NB4 (cell line): ENCODE results near the gene KIAA1217.

Source experiments
- DNase-seq: peaks from one replicate; pipeline ENCODE4 v3.0.0; 2010; ENCODE audit warnings: low read depth
- H3K4me3 ChIP-seq: one replicate; pipeline ENCODE4 v1.5.1; 2011; ENCODE audit warnings: mild to moderate bottlenecking, low read depth, low read length, moderate library complexity
- MYC ChIP-seq: IDR thresholded peaks from 2 replicates; pipeline ENCODE4 v1.6.1; 2011; ENCODE audit warnings: low read depth, low read length
- POLR2A ChIP-seq: IDR thresholded peaks from 2 replicates; pipeline ENCODE4 v1.6.1; 2011; ENCODE audit warnings: mild to moderate bottlenecking; ENCODE audit not compliant: insufficient read length; ENCODE audit errors: extremely low read depth
- TF ChIP-seq, protein P1 (sequence below): IDR thresholded peaks from one replicate; pipeline ENCODE4 v1.5.1; 2012; ENCODE audit warnings: low read depth, low read length
- TF ChIP-seq, protein P2 (sequence below): IDR thresholded peaks from 2 replicates; pipeline ENCODE4 v1.6.1; 2011; ENCODE audit warnings: low read depth, low read length

Gene KIAA1217

DNA sequence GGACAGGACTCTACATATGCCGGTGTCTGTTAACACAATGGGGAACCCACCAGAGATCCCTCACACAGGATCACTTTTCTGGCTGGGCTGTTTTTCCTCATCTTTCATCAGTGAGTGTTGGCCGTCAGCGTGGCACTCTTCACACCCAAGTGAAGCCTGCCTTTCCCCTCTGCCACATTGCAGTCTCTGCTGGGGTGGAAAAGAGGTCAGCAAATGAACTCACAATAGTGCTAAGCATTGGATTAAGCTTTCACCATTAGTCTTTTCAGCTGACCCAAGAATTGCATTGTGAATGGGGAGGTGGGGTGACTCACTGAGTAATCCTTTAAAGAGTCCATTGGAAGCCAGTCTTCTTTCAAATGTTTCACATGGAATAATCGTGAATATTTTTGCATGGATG is 143.0 kb downstream of the KIAA1217 start:
- no peak overlapping the region for H3K4me3 ChIP-seq
- no peak for TF ChIP-seq POLR2A
- TF ChIP-seq, protein P1, sequence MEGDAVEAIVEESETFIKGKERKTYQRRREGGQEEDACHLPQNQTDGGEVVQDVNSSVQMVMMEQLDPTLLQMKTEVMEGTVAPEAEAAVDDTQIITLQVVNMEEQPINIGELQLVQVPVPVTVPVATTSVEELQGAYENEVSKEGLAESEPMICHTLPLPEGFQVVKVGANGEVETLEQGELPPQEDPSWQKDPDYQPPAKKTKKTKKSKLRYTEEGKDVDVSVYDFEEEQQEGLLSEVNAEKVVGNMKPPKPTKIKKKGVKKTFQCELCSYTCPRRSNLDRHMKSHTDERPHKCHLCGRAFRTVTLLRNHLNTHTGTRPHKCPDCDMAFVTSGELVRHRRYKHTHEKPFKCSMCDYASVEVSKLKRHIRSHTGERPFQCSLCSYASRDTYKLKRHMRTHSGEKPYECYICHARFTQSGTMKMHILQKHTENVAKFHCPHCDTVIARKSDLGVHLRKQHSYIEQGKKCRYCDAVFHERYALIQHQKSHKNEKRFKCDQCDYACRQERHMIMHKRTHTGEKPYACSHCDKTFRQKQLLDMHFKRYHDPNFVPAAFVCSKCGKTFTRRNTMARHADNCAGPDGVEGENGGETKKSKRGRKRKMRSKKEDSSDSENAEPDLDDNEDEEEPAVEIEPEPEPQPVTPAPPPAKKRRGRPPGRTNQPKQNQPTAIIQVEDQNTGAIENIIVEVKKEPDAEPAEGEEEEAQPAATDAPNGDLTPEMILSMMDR = no peak
- no peak for TF ChIP-seq MYC
- TF ChIP-seq, protein P2, sequence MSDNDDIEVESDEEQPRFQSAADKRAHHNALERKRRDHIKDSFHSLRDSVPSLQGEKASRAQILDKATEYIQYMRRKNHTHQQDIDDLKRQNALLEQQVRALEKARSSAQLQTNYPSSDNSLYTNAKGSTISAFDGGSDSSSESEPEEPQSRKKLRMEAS = no peak
- DNase-seq = no peak

DNA sequence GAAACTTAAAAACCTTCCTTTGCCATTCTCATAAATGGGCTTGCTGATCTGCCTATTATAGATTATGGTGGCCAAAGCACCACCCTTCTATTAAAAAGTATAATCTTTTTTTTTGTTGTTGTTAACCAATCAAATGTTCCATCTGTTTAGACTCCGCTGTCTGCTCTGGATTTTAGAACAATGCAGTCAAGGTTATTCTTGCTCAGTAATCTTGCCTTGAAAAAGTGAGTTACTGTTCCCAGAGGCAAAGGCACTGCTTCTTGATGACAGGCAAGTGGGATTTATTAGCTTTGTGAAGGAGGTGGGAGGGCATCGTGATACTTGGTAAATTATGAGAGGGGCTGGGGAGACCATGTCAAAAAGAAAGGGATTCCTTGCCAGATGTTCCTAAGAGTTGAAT is 143.5 kb downstream of the KIAA1217 start:
- H3K4me3 ChIP-seq = no peak overlapping the region
- no peak for DNase-seq
- TF ChIP-seq, protein P2 = no peak
- TF ChIP-seq, protein P1 = no peak
- TF ChIP-seq MYC (no peak), POLR2A (no peak)

DNA sequence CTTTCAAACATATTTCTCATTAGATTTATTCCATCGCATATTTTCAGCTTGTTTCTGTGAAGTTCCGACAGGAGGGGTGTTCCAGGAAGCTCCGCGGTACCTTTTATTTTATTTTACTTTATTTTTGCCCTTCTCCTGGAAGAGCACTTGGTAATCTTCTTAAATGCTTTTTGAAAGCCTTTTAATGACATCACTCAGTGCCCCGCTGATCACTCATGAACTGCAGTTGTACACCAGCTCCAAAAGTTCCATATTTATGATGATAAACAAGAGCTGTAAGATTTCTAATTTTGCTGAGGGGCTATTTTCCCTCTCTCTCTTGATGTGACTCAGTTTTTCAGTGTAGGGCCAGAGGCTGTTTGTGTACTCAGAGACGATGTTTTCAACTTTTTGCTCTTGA is 144.4 kb downstream of the KIAA1217 start:
- no peak overlapping the region for H3K4me3 ChIP-seq
- DNase-seq = no peak
- TF ChIP-seq, protein P2 = no peak
- no peak for TF ChIP-seq MYC
- TF ChIP-seq, protein P1 = no peak
- no peak for TF ChIP-seq POLR2A

DNA sequence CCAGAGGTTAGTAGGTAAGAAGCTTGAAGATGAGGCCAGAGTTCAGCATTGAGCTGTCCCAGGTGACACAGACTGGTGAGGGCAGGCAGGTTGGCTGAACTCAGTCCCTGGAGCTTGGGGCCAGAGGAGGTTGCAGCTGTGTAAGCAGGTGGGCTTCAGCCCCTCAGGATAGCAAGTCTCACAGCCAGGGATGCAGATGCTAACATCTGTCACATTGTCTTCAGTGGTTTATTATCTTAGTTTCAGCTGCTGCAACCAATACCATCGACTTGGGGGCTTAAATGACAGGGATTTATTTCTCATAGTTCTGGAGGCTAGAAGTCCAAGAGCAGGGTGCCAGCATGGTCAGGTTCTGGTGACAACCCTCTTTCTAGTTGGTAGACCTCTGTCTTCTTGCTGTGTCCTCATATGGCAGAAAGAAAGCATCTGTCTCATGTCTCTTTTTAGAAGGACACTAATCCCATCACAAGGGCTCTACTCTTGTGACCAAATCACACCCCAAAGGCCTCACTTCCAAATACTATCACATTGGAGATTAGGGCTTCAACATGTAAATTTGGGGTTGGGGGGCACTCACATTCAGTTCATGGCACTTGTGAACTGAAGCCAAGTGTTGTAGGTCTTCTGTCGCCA is 146.2 kb downstream of the KIAA1217 start:
- TF ChIP-seq, protein P2 = no peak
- TF ChIP-seq, protein P1 = no peak
- TF ChIP-seq POLR2A (no peak), MYC (no peak)
- DNase-seq = no peak
- H3K4me3 ChIP-seq = no peak overlapping the region

DNA sequence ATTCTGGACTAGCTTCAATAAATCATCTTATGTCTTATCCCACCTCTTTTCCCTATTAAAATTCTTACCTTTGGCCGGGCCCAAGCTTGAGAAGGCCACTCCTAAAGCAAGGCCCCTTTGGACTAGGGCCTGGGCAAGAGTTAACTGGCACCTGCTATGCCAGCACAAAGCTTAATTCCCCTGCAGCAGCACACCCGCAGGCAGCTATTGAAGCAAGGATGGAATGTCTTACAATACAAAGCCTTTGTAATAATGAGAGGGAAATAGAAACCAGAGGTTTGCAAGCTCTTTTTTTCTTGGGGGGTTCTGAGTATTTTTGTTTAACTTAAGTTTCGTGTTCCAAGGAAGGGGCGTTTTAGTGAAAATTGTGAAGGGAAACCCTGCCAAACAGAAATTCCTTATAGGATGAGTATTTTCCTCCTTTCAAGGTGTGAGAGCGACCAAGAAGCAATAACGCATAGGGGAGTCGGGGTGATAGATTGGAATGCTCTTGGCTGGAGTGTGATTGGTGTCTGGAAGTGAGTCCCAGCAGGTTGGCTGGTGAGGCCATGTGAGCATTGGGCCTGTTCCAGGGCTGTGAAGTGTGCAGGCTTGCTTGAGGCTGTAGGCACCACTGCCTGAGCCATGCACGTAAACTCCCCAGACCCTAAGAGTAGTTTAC is 148.5 kb downstream of the KIAA1217 start:
- TF ChIP-seq, protein P1 = no peak
- TF ChIP-seq MYC = no peak
- TF ChIP-seq, protein P2 = no peak
- TF ChIP-seq POLR2A = no peak

More for the DNA sequence above, 148.5 kb downstream of the KIAA1217 start:
- H3K4me3 ChIP-seq = no peak overlapping the region
- DNase-seq = no peak
